ENCODE measurements around the gene EIF5B. TPM values are rescaled to one million over a fixed set of nuclear protein-coding genes. Genes with fewer than 3 reads are reported as not detected.

Gene EIF5B
- total and polyA plus RNA-seq, 7 experiments from 2014 or later: 5.6 to 49.0 (median 36.2) TPM

GRCh38 chr2:99442837-99443236 is 105.6 kb downstream of the EIF5B start:
- H3K36me3 ChIP-seq (ENCODE audit: control insufficient read depth in 2 of 3, insufficient read depth in 3 of 3, low read length in 3 of 3): peaks cover 0 to 22% (median 0%) of the 10 kb centered on the region in 3 experiments
- Mint-ChIP-seq H3K27ac (no peak overlapping the region), H3K27me3 (no peaks in the 10 kb centered on the region), H3K9me3 (no peaks in the 10 kb centered on the region), H3K36me3 (peaks cover 0 to 20% (median 9%) of the 10 kb centered on the region in 5 donors), H3K4me1 (peaks cover 7 to 23% (median 14%) of the 10 kb centered on the region in 7 donors), H3K4me3 (no peak overlapping the region)
- ATAC-seq (no peak), DNase-seq (peak in 1 of 9 donors; percentile 1)
- no peaks in the 10 kb centered on the region for H3K9me3 ChIP-seq (ENCODE audit: control insufficient read depth in 2 of 3, low read length in 3 of 3)
- ChIA-PET POLR2A (no interaction called here), CTCF (no interaction called here)
- no peaks in the 10 kb centered on the region for H3K4me1 ChIP-seq (ENCODE audit: control insufficient read depth in 2 of 2, insufficient read depth in 2 of 2, low read length in 2 of 2)
- H3K27me3 ChIP-seq (ENCODE audit: control insufficient read depth in 2 of 2, insufficient read depth in 2 of 2, low read length in 2 of 2): no peaks in the 10 kb centered on the region
- no peak overlapping the region for H3K27ac ChIP-seq (ENCODE audit: low read depth, low read length)
- H3K4me3 ChIP-seq (ENCODE audit: low read length): no peak overlapping the region
- intact Hi-C loops (cut with micrococcal nuclease): loop anchor here in 1 of 2 donors (1.0 kb wide), 1 partner anchor 47 kb away; the partner anchor contains the start of gene REV1

DNA sequence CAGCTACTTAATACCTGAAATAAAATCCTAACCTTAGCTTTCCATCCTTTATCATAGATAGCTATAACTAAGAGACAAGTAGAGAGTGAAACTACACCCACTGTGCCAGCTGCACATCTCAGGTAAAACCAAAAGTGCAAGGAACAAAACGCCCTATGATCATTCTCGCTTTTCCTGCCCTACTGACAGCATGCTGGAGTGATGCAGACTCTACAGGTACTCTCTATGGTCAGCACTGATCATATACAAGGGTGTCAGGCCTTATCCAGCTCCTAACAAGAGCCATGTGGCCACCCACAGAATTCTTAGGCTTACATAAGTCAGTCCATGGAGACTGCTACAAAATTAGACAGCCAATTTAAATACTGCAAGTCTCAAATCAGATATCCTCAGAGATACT is 107.0 kb downstream of the EIF5B start:
- Mint-ChIP-seq H3K9me3 (no peaks in the 10 kb centered on the region), H3K4me3 (no peak overlapping the region), H3K4me1 (peaks cover 7 to 23% (median 14%) of the 10 kb centered on the region in 7 donors), H3K36me3 (peaks cover 4 to 21% (median 11%) of the 10 kb centered on the region in 5 donors), H3K27me3 (no peaks in the 10 kb centered on the region), H3K27ac (peak overlapping the region in 5 of 9 donors; percentile 11 to 58 (median 49))
- H3K4me1 ChIP-seq (ENCODE audit: control insufficient read depth in 2 of 2, insufficient read depth in 2 of 2, low read length in 2 of 2): no peaks in the 10 kb centered on the region
- H3K4me3 ChIP-seq (ENCODE audit: low read length): no peak overlapping the region
- H3K9me3 ChIP-seq (ENCODE audit: control insufficient read depth in 2 of 3, low read length in 3 of 3): no peaks in the 10 kb centered on the region
- intact Hi-C loops (cut with micrococcal nuclease): no loop called here
- no peak overlapping the region for H3K27ac ChIP-seq (ENCODE audit: low read depth, low read length)
- CTCF ChIA-PET: no interaction called here
- no peaks in the 10 kb centered on the region for H3K27me3 ChIP-seq (ENCODE audit: control insufficient read depth in 2 of 2, insufficient read depth in 2 of 2, low read length in 2 of 2)
- no peak for DNase-seq
- peaks cover 0 to 23% (median 9%) of the 10 kb centered on the region in 3 experiments for H3K36me3 ChIP-seq (ENCODE audit: control insufficient read depth in 2 of 3, insufficient read depth in 3 of 3, low read length in 3 of 3)
- POLR2A ChIA-PET: no interaction called here
- ATAC-seq: no peak

- ATAC-seq (no peak), DNase-seq (no peak)
- Mint-ChIP-seq H3K27me3 (no peaks in the 10 kb centered on the region), H3K4me3 (no peak overlapping the region), H3K36me3 (peaks cover 4 to 21% (median 11%) of the 10 kb centered on the region in 5 donors), H3K4me1 (peaks cover 7 to 23% (median 14%) of the 10 kb centered on the region in 7 donors), H3K9me3 (no peaks in the 10 kb centered on the region), H3K27ac (peak overlapping the region in 4 of 9 donors; percentile 1 to 58 (median 25))
- intact Hi-C loops (cut with micrococcal nuclease): no loop called here
- Histone ChIP-seq H3K36me3 (ENCODE audit: control insufficient read depth in 2 of 3, insufficient read depth in 3 of 3, low read length in 3 of 3) (peaks cover 0 to 23% (median 9%) of the 10 kb centered on the region in 3 experiments), H3K4me3 (ENCODE audit: low read length) (no peak overlapping the region), H3K4me1 (ENCODE audit: control insufficient read depth in 2 of 2, insufficient read depth in 2 of 2, low read length in 2 of 2) (no peaks in the 10 kb centered on the region), H3K9me3 (ENCODE audit: control insufficient read depth in 2 of 3, low read length in 3 of 3) (no peaks in the 10 kb centered on the region), H3K27me3 (ENCODE audit: control insufficient read depth in 2 of 2, insufficient read depth in 2 of 2, low read length in 2 of 2) (no peaks in the 10 kb centered on the region), H3K27ac (ENCODE audit: low read depth, low read length) (no peak overlapping the region)
- POLR2A ChIA-PET: no interaction called here
- CTCF ChIA-PET: interaction anchor here (1.1 kb wide), 1 partner anchor 9 kb away, joined by 6 read pairs; no protein-coding TSS in a partner anchor
Observed at GRCh38 chr2:99445065-99445464, 107.9 kb downstream of the EIF5B start.

GRCh38 chr2:99448556-99448955 is 111.4 kb downstream of the EIF5B start:
- ATAC-seq (no peak), DNase-seq (no peak)
- peaks cover 4 to 34% (median 14%) of the 10 kb centered on the region in 5 donors for H3K36me3 Mint-ChIP-seq
- ChIA-PET POLR2A (no interaction called here), CTCF (no interaction called here)
- Histone ChIP-seq H3K4me1 (ENCODE audit: control insufficient read depth in 2 of 2, insufficient read depth in 2 of 2, low read length in 2 of 2) (no peaks in the 10 kb centered on the region), H3K4me3 (ENCODE audit: low read length) (no peak overlapping the region), H3K27me3 (ENCODE audit: control insufficient read depth in 2 of 2, insufficient read depth in 2 of 2, low read length in 2 of 2) (no peaks in the 10 kb centered on the region), H3K27ac (ENCODE audit: low read depth, low read length) (no peak overlapping the region), H3K36me3 (ENCODE audit: control insufficient read depth in 2 of 3, insufficient read depth in 3 of 3, low read length in 3 of 3) (peaks cover 0 to 32% (median 9%) of the 10 kb centered on the region in 3 experiments), H3K9me3 (ENCODE audit: control insufficient read depth in 2 of 3, low read length in 3 of 3) (no peaks in the 10 kb centered on the region)
- intact Hi-C loops (cut with micrococcal nuclease): no loop called here
- H3K4me3 Mint-ChIP-seq: no peak overlapping the region
- H3K27ac Mint-ChIP-seq: peak overlapping the region in 2 of 9 donors; percentile 7 to 28
- H3K9me3 Mint-ChIP-seq: no peaks in the 10 kb centered on the region
- peaks cover 8 to 25% (median 16%) of the 10 kb centered on the region in 7 donors for H3K4me1 Mint-ChIP-seq
- H3K27me3 Mint-ChIP-seq: no peaks in the 10 kb centered on the region

DNA sequence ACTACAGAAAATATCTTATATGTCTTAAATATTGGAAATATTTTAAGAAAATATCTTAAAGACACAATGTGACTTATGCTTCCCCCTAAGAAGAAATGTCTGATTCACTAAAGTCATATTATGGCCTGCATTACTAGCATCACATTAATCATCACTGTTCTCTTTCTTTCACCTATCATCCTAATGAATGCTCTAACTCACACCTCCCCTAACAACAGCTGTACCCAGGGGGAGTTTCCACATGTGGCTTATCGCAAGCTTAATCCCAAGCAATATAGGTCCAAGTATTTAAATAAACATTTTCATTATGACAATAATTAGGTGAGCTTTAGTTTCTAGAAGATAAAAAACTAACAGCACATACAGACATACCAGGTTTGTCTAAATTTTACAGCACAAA is 113.0 kb downstream of the EIF5B start:
- ChIA-PET POLR2A (interaction anchor here (0.7 kb wide), 1 partner anchor 44 kb away, joined by 3 read pairs; no protein-coding TSS in a partner anchor), CTCF (no interaction called here)
- DNase-seq: no peak
- no peak overlapping the region for H3K4me3 Mint-ChIP-seq
- ATAC-seq: no peak
- H3K9me3 ChIP-seq (ENCODE audit: control insufficient read depth in 2 of 3, low read length in 3 of 3): no peaks in the 10 kb centered on the region
- H3K27ac Mint-ChIP-seq: peak overlapping the region in 1 of 9 donors; percentile 20
- no peaks in the 10 kb centered on the region for H3K27me3 ChIP-seq (ENCODE audit: control insufficient read depth in 2 of 2, insufficient read depth in 2 of 2, low read length in 2 of 2)
- peaks cover 1 to 16% (median 14%) of the 10 kb centered on the region in 7 donors for H3K4me1 Mint-ChIP-seq
- H3K4me3 ChIP-seq (ENCODE audit: low read length): no peak overlapping the region
- no peaks in the 10 kb centered on the region for H3K27me3 Mint-ChIP-seq
- H3K36me3 Mint-ChIP-seq: peaks cover 4 to 38% (median 16%) of the 10 kb centered on the region in 5 donors
- no peak overlapping the region for H3K27ac ChIP-seq (ENCODE audit: low read depth, low read length)
- H3K4me1 ChIP-seq (ENCODE audit: control insufficient read depth in 2 of 2, insufficient read depth in 2 of 2, low read length in 2 of 2): no peaks in the 10 kb centered on the region
- H3K36me3 ChIP-seq (ENCODE audit: control insufficient read depth in 2 of 3, insufficient read depth in 3 of 3, low read length in 3 of 3): peaks cover 0 to 33% (median 9%) of the 10 kb centered on the region in 3 experiments
- no peaks in the 10 kb centered on the region for H3K9me3 Mint-ChIP-seq
- intact Hi-C loops (cut with micrococcal nuclease): no loop called here

Other genes with a start within 250 kb of the EIF5B start
- 1 to 10 TPM in 4 of 5 experiments, under 1 TPM in 1; 0.48 to 3.8 (median 3.1) TPM for gene C2orf15, start 195.7 kb upstream of the EIF5B start, total RNA-seq
- gene C2orf15, start 195.7 kb upstream of the EIF5B start, polyA plus RNA-seq: 1 to 10 TPM; 7.2 to 7.8 TPM
- gene TSGA10, start 182.4 kb upstream of the EIF5B start, total RNA-seq: 10 to 100 TPM in 3 of 5 experiments, 1 to 10 TPM in 2; 3.5 to 31.7 (median 12.6) TPM
- gene TSGA10, start 182.4 kb upstream of the EIF5B start, polyA plus RNA-seq: 10 to 100 TPM; 18.6 to 29.5 TPM
- gene LIPT1, start 182.4 kb upstream of the EIF5B start, total RNA-seq: 10 to 100 TPM in 4 of 5 experiments, 1 to 10 TPM in 1; 7.7 to 24.1 (median 15.9) TPM
- 10 to 100 TPM; 21.2 to 28.6 TPM for gene LIPT1, start 182.4 kb upstream of the EIF5B start, polyA plus RNA-seq
- 10 to 100 TPM; 26.8 to 80.5 (median 73.8) TPM for gene MITD1, start 156.3 kb upstream of the EIF5B start, total RNA-seq
- 10 to 100 TPM; 44.6 to 52.2 TPM for gene MITD1, start 156.3 kb upstream of the EIF5B start, polyA plus RNA-seq
- 10 to 100 TPM; 16.1 to 26.0 (median 21.9) TPM for gene MRPL30, start 156.2 kb upstream of the EIF5B start, total RNA-seq
- gene MRPL30, start 156.2 kb upstream of the EIF5B start, polyA plus RNA-seq: 10 to 100 TPM; 19.3 to 20.5 TPM
- gene LYG2, start 81.7 kb upstream of the EIF5B start, total RNA-seq: not detected
- not detected for gene LYG2, start 81.7 kb upstream of the EIF5B start, polyA plus RNA-seq
- 1 to 10 TPM; 1.0 to 3.6 (median 3.0) TPM for gene LYG1, start 36.2 kb upstream of the EIF5B start, total RNA-seq
- under 1 TPM in 1 of 2 donors, not detected in 1; 0.56 TPM for gene LYG1, start 36.2 kb upstream of the EIF5B start, polyA plus RNA-seq
- 10 to 100 TPM in 4 of 5 experiments, 1 to 10 TPM in 1; 7.8 to 31.4 (median 24.4) TPM for gene TXNDC9, start 1.1 kb upstream of the EIF5B start, total RNA-seq
- gene TXNDC9, start 1.1 kb upstream of the EIF5B start, polyA plus RNA-seq: 10 to 100 TPM; 48.2 to 49.3 TPM
- gene REV1, start 152.6 kb downstream of the EIF5B start, total RNA-seq: 10 to 100 TPM; 40.9 to 72.5 (median 54.7) TPM
- 10 to 100 TPM; 23.1 to 27.0 TPM for gene REV1, start 152.6 kb downstream of the EIF5B start, polyA plus RNA-seq